Measurements from ENCODE around the gene AGR2.

- no peak for TF ChIP-seq CTCF (IDR thresholded peaks at IDR 0.05 in 2 of 3, conservative IDR thresholded peaks at IDR 0.05 in 1 of 3; ENCODE audit: control insufficient read depth in 2 of 3, extremely low read depth in 1 of 3, insufficient read depth in 1 of 3, low read depth in 3 of 3, low read length in 3 of 3)
- TF ChIP-seq NFYB (IDR thresholded peaks at IDR 0.05; ENCODE audit: insufficient read depth, low read depth, low read length), result no peak
- TF ChIP-seq EP300 (IDR thresholded peaks at IDR 0.05; ENCODE audit: borderline replicate concordance in 1 of 2, control insufficient read depth in 1 of 2, low read depth in 2 of 2, low read length in 2 of 2), result no peak
- no peak for TF ChIP-seq NFYA (IDR thresholded peaks at IDR 0.05; ENCODE audit: borderline replicate concordance, low read depth, low read length)
- TF ChIP-seq SRF (IDR thresholded peaks at IDR 0.05; ENCODE audit: low read depth in 2 of 2, low read length in 2 of 2), result no peak
- TF ChIP-seq RFX5 (IDR thresholded peaks at IDR 0.05; ENCODE audit: low read depth, low read length), result no peak
- no peak for TF ChIP-seq POLR2A (IDR thresholded peaks at IDR 0.05; ENCODE audit: low read depth, low read length)
- TF ChIP-seq TCF12 (IDR thresholded peaks at IDR 0.05; ENCODE audit: low read depth, low read length), result no peak
- TF ChIP-seq POLR2AphosphoS5 (IDR thresholded peaks at IDR 0.05; ENCODE audit: low read length), result no peak
- TF ChIP-seq RCOR1 (conservative IDR thresholded peaks at IDR 0.05; ENCODE audit: low read depth, low read length), result no peak
- no peak for TF ChIP-seq NFXL1 (IDR thresholded peaks at IDR 0.05; ENCODE audit: borderline replicate concordance)
- TF ChIP-seq RAD51 (IDR thresholded peaks at IDR 0.05), result no peak
- no peak for TF ChIP-seq CREB1 (IDR thresholded peaks at IDR 0.05; ENCODE audit: low read depth)
- no peak for TF ChIP-seq SIN3A (IDR thresholded peaks at IDR 0.05; ENCODE audit: low read depth, low read length)
Observed at GRCh38 chr7:16794986-16795385, 9.8 kb downstream of the AGR2 start.

All from GM12878 (cell line).